ENCODE results near the gene FLOT1. TPM values are rescaled to one million over a fixed set of nuclear protein-coding genes. Genes with fewer than 3 reads are reported as not detected.

FLOT1 gene
- total and polyA plus RNA-seq, 2 of the 13 experiments (the other 11 are each of a cell fraction or from before 2014, with no cell fraction given) = 82.3 to 130 TPM

GRCh38 chr6:30725713-30726505 lies 16.6 kb downstream of the FLOT1 start (continued):
- TF ChIP-seq ZNF687 (CRISPR knock-in tag; IDR thresholded peaks at IDR 0.05) = peak; percentile 30; the same call in 1 of the 2 replicates
- TF ChIP-seq ZNF468 (CRISPR knock-in tag; IDR thresholded peaks at IDR 0.05) = no peak
- TF ChIP-seq KAT2B (IDR thresholded peaks at IDR 0.05; ENCODE audit: borderline replicate concordance, low read depth, low read length) = no peak
- 0 out of 2 replicates have a peak, but pooled peaks have one; percentile 7 for TF ChIP-seq THAP11 (CRISPR knock-in tag; IDR thresholded peaks at IDR 0.05)
- 0 out of 2 replicates have a peak, but pooled peaks have one; percentile 12 for TF ChIP-seq GATA4 (IDR thresholded peaks at IDR 0.05; ENCODE audit: borderline replicate concordance, low read depth)
- peak; percentile 48; the same call in 1 of the 2 replicates for TF ChIP-seq ZNF749 (CRISPR knock-in tag; IDR thresholded peaks at IDR 0.05; ENCODE audit: borderline replicate concordance)
- 0 out of 2 replicates have a peak, but pooled peaks have one; percentile 13 for TF ChIP-seq SOX5 (CRISPR knock-in tag; IDR thresholded peaks at IDR 0.05; ENCODE audit: borderline replicate concordance)
- no peak for TF ChIP-seq CCAR2 (optimal IDR thresholded peaks at IDR 0.05; ENCODE audit: low read depth, low read length)
- TF ChIP-seq SAP130 (CRISPR knock-in tag; IDR thresholded peaks at IDR 0.05; ENCODE audit: low read depth) = no peak
- TF ChIP-seq SIX1 (CRISPR knock-in tag; IDR thresholded peaks at IDR 0.05; ENCODE audit: borderline replicate concordance) = no peak
- 0 out of 2 replicates have a peak, but pooled peaks have one; percentile 27 for TF ChIP-seq ZBTB49 (CRISPR knock-in tag; IDR thresholded peaks at IDR 0.05; ENCODE audit: borderline replicate concordance)
- TF ChIP-seq ZBTB20 (CRISPR knock-in tag; IDR thresholded peaks at IDR 0.05; ENCODE audit: borderline replicate concordance, low read depth) = no peak
- TF ChIP-seq ZKSCAN8 (CRISPR knock-in tag; IDR thresholded peaks at IDR 0.05; ENCODE audit: borderline replicate concordance) = 0 out of 2 replicates have a peak, but pooled peaks have one; percentile 24
- TF ChIP-seq NFATC3 (CRISPR knock-in tag; IDR thresholded peaks at IDR 0.05) = peak; percentile 40; the same call in 1 of the 2 replicates
- TF ChIP-seq TERF1 (CRISPR knock-in tag; IDR thresholded peaks at IDR 0.05) = 0 out of 2 replicates have a peak, but pooled peaks have one; percentile 54
- TF ChIP-seq SRSF1 (optimal IDR thresholded peaks at IDR 0.05; ENCODE audit: low read depth, low read length) = no peak
- TF ChIP-seq CREBL2 (CRISPR knock-in tag; IDR thresholded peaks at IDR 0.05; ENCODE audit: borderline replicate concordance) = no peak
